Muscle layer of colon (tissue), 2 donors: Measurements from ENCODE around the gene ARHGAP15.

Experiments
- H3K27ac ChIP-seq: one replicate; pipeline ENCODE4 v1.7.0; 2013; ENCODE audit warnings: low read depth, mild to moderate bottlenecking, low read length, moderate library complexity
- H3K27me3 ChIP-seq, 2 donors: one replicate each; pipeline ENCODE4 v1.7.0; 2013; ENCODE audit warnings: low read length in 2 of 2, mild to moderate bottlenecking in 2 of 2; ENCODE audit not compliant: insufficient read depth in 2 of 2, control insufficient read depth in 1 of 2
- H3K36me3 ChIP-seq: one replicate; pipeline ENCODE4 v1.7.0; 2013; ENCODE audit warnings: mild to moderate bottlenecking, low read length; ENCODE audit not compliant: insufficient read depth
- H3K4me1 ChIP-seq: one replicate; pipeline ENCODE4 v1.7.0; 2013; ENCODE audit warnings: mild to moderate bottlenecking, low read length; ENCODE audit not compliant: insufficient read depth
- H3K4me3 ChIP-seq, 2 donors: one replicate each; pipeline ENCODE4 v1.7.0; 2013; ENCODE audit warnings: low read length in 2 of 2, low read depth in 1 of 2, mild to moderate bottlenecking in 1 of 2, moderate library complexity in 1 of 2
- H3K9ac ChIP-seq: one replicate; pipeline ENCODE4 v1.7.0; 2013; ENCODE audit warnings: low read length
- H3K9me3 ChIP-seq: one replicate; pipeline ENCODE4 v1.7.0; 2013; ENCODE audit warnings: mild to moderate bottlenecking, low read length
- donor health status: abdominal sarcoma.
- donor health status: Adenocarcinoma of cecum.

The ARHGAP15 gene

DNA sequence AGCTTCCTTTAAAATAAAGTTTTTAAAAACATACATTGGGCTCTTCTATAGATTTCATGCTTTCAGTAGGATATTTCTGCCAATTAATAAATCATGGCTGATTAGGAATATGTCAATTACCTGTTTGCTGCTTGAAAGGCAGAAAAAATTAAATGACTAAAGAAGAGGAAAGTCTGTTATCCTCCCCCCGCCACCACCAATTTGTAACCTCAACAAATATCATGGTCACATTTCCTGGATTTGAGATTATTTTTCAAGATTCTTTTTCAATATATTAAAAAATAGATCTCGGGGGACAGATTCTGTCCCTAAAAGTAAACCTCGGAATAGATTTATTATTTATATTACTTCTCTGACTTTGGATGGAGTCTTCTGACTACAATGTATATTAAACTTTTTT, 125.9 kb downstream of the ARHGAP15 start:
- no peak overlapping the region for H3K27ac ChIP-seq
- no peak overlapping the region for H3K9ac ChIP-seq
- no peaks in the 10 kb centered on the region for H3K4me1 ChIP-seq
- no peaks in the 10 kb centered on the region for H3K36me3 ChIP-seq
- H3K9me3 ChIP-seq: no peaks in the 10 kb centered on the region
- H3K4me3 ChIP-seq: no peak overlapping the region
- H3K27me3 ChIP-seq: no peaks in the 10 kb centered on the region

DNA sequence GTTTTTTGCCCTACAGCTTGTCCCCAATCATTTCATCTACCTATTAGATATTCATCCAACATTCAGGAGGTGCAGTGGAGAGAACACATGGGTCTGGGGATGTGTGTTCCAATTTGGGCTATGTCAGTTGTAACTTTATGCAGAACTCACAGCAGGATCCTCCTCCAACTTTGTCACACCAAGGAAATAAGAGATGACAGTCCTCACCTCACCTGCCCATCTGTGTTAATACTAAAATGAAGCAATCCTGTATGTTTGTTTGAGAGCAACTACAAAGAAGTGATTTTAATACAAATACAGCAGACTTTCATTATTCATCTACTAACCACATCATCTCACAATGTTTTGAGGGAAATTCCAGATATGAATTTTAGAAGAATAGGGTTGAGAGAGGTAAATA, 126.7 kb downstream of the ARHGAP15 start:
- Histone ChIP-seq H3K27ac (no peak overlapping the region), H3K9ac (no peak overlapping the region), H3K4me1 (no peaks in the 10 kb centered on the region), H3K27me3 (no peaks in the 10 kb centered on the region), H3K9me3 (no peaks in the 10 kb centered on the region), H3K36me3 (no peaks in the 10 kb centered on the region), H3K4me3 (no peak overlapping the region)

DNA sequence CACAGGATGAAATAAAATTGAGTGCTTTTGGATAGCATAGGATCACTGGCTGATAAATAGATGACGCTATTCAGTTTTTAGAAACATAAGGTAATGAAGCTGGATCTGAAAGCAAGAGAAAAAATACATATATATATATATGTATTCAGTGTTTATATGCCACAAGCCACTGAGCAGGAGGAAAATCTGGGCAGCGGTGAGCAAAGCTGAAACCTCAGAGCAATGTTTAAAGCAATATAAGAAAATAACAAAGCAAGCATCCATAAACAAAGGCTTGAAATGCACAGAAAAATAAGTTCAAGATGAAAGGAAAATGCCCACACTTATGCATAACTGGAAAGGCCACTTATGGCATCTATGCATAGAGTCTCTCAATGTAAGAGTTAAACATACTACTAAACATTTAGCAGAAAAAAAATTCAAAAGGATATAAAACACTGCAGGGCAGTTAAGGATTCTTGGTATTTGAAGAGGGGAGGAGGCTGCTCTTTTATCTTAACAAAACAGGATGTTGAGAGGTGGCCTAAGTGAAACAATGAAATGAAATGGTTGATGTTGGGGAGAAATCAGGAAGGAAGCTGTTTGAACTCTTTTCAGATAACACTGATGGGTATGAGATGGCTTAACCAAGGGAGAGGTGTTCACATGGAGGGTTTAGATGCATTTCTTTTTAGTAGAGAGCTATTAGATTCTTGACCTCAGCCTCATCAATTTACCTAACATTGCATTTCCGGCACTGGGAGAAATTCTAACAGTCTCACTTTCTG, 129.1 kb downstream of the ARHGAP15 start:
- no peaks in the 10 kb centered on the region for H3K9me3 ChIP-seq
- no peak overlapping the region for H3K9ac ChIP-seq
- H3K4me3 ChIP-seq: no peak overlapping the region
- no peaks in the 10 kb centered on the region for H3K27me3 ChIP-seq
- H3K36me3 ChIP-seq: no peaks in the 10 kb centered on the region
- no peak overlapping the region for H3K27ac ChIP-seq
- no peaks in the 10 kb centered on the region for H3K4me1 ChIP-seq

DNA sequence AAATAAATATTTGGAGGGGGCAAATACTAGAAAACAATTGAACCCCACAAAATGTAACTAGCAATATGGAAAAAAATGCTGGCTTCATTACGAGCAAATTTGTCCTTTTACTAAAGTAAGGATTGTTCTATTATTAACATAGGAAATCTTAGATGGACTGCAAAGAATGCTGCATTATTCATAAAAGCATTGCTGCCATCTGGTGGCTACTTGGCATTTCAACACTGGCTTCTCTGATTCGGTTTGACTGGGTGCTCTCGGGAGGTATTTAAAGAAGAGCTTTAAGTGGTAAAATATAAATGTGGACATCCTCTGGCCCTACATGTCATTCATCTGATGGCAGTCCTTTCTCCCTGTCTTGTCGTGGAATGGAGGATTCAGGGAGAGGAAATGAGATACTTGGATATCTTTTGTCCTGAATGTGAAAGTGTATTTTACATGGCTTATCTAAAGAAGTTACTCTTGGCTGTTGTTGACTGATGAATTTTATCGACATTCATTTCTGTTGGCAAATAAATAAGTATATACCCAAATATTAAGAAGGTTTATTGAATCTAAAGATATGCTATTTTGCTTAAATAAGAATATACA, 130.2 kb downstream of the ARHGAP15 start:
- H3K9me3 ChIP-seq: no peaks in the 10 kb centered on the region
- H3K36me3 ChIP-seq: no peaks in the 10 kb centered on the region
- H3K4me1 ChIP-seq: peaks cover 2% of the 10 kb centered on the region
- no peak overlapping the region for H3K27ac ChIP-seq
- H3K4me3 ChIP-seq: no peak overlapping the region
- H3K9ac ChIP-seq: no peak overlapping the region
- no peaks in the 10 kb centered on the region for H3K27me3 ChIP-seq

- Histone ChIP-seq H3K9ac (no peak overlapping the region), H3K4me1 (peaks cover 4% of the 10 kb centered on the region), H3K27me3 (no peaks in the 10 kb centered on the region), H3K36me3 (no peaks in the 10 kb centered on the region), H3K9me3 (no peaks in the 10 kb centered on the region), H3K27ac (no peak overlapping the region), H3K4me3 (no peak overlapping the region)
Observed at GRCh38 chr2:143261986-143262385, 132.8 kb downstream of the ARHGAP15 start.

- H3K9me3 ChIP-seq: no peaks in the 10 kb centered on the region
- no peak overlapping the region for H3K27ac ChIP-seq
- H3K36me3 ChIP-seq: no peaks in the 10 kb centered on the region
- peaks cover 4% of the 10 kb centered on the region for H3K4me1 ChIP-seq
- H3K4me3 ChIP-seq: no peak overlapping the region
- no peaks in the 10 kb centered on the region for H3K27me3 ChIP-seq
- no peak overlapping the region for H3K9ac ChIP-seq
Observed at GRCh38 chr2:143262389-143262788, 133.2 kb downstream of the ARHGAP15 start.

DNA sequence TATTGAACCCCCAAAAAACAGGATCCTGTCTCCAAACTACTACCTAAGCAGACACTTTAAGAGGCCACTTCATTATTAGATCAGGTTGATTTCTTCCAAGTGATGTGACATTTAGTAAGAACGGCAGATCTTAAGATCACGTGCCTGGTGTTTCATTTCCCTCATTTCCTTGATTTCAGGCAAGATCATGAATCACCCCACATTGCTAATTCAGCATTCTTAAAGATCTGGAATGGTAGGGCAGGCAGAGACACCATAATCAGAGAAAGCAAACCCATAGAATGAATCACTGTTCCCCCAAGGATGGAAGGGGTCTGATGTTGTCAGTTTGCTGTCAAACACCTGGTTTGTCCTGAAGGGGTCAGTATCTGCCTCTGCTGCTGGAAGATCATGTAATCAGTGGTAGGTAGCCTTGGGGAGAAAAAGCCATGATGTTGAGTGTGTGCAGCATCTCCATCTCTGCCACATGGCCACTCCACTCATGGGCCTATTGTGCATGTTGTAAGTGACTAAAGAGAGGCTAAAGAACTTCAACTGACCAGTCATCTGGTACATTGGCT, 133.9 kb downstream of the ARHGAP15 start:
- no peaks in the 10 kb centered on the region for H3K27me3 ChIP-seq
- no peak overlapping the region for H3K9ac ChIP-seq
- H3K9me3 ChIP-seq: no peaks in the 10 kb centered on the region
- no peak overlapping the region for H3K4me3 ChIP-seq
- H3K4me1 ChIP-seq: peaks cover 4% of the 10 kb centered on the region
- no peaks in the 10 kb centered on the region for H3K36me3 ChIP-seq
- no peak overlapping the region for H3K27ac ChIP-seq

- no peaks in the 10 kb centered on the region for H3K27me3 ChIP-seq
- no peak overlapping the region for H3K4me3 ChIP-seq
- no peak overlapping the region for H3K27ac ChIP-seq
- no peaks in the 10 kb centered on the region for H3K36me3 ChIP-seq
- peaks cover 4% of the 10 kb centered on the region for H3K4me1 ChIP-seq
- H3K9ac ChIP-seq: no peak overlapping the region
- no peaks in the 10 kb centered on the region for H3K9me3 ChIP-seq
Observed at GRCh38 chr2:143264851-143265250, 135.6 kb downstream of the ARHGAP15 start.

DNA sequence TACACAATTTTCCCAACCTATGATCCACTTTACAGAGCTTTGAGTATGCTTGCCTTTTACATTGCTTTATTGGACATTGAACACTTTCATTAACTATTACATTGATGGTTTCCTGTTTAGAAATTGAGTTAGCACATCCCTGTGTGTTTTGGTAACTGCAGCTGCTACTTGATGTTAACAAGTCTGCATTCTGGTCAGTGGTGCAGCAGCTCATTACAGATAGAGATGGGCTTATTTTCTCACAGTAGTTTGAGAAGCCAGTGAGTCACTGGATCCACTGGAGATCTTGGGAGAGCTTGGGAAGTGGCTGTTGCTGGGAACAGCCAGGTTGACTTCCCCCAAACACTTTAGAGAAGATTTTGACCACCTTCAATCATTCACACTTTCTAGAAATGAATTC, 150.5 kb downstream of the ARHGAP15 start:
- no peak overlapping the region for H3K27ac ChIP-seq
- H3K4me1 ChIP-seq: no peaks in the 10 kb centered on the region
- H3K27me3 ChIP-seq: no peaks in the 10 kb centered on the region
- no peaks in the 10 kb centered on the region for H3K36me3 ChIP-seq
- no peaks in the 10 kb centered on the region for H3K9me3 ChIP-seq
- H3K4me3 ChIP-seq: no peak overlapping the region
- H3K9ac ChIP-seq: no peak overlapping the region

GRCh38 chr2:143280097-143280757, 151.0 kb downstream of the ARHGAP15 start:
- H3K9ac ChIP-seq: no peak overlapping the region
- no peaks in the 10 kb centered on the region for H3K27me3 ChIP-seq

DNA sequence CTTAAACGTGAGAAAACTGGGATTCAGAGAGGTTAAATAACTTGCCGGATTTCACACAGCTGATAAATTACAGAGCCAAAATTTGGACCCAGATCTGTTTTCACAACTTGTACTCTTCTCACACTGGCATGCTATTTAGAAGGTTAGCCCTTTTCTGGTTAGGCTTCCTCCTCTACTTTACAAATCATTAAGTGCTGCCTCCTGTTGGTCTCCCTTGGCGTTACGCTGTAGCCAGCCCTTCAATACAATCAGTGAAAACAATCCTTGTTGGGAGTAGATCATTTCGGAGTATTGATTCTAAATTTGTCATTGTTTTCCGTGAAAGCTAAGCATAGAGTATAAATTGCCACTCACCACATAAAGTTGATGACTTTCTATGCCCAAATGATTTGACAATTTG, 153.5 kb downstream of the ARHGAP15 start:
- H3K27me3 ChIP-seq: no peaks in the 10 kb centered on the region
- no peaks in the 10 kb centered on the region for H3K36me3 ChIP-seq
- H3K4me3 ChIP-seq: no peak overlapping the region
- H3K4me1 ChIP-seq: no peaks in the 10 kb centered on the region
- no peak overlapping the region for H3K9ac ChIP-seq
- no peaks in the 10 kb centered on the region for H3K9me3 ChIP-seq
- H3K27ac ChIP-seq: no peak overlapping the region

More at GRCh38 chr2:143280097-143280757, 151.0 kb downstream of the ARHGAP15 start:
- no peak overlapping the region for H3K4me3 ChIP-seq
- no peak overlapping the region for H3K27ac ChIP-seq
- no peaks in the 10 kb centered on the region for H3K4me1 ChIP-seq
- no peaks in the 10 kb centered on the region for H3K36me3 ChIP-seq
- H3K9me3 ChIP-seq: no peaks in the 10 kb centered on the region
